Smooth muscle cell (in vitro differentiated cells): Measurements from ENCODE around the gene C7. TPM values are rescaled to one million over a fixed set of nuclear protein-coding genes. Genes with fewer than 3 reads are reported as not detected.

Experiments
- DNase-seq: peaks from one replicate; lab custom pipeline; 2025; ENCODE audit not compliant: unreplicated experiment; lab: John Stamatoyannopoulos, UW
- H2AFZ ChIP-seq: fragments of 200-600 bp; sonication (generic); 2 replicates; pipeline ENCODE4 v1.6.0; 2016; ENCODE audit warnings: antibody characterized with exemption, low read depth, mild to moderate bottlenecking
- H3F3A ChIP-seq: fragments of 200-600 bp; sonication (generic); 2 replicates; pipeline ENCODE4 v1.6.0; 2017; ENCODE audit warnings: antibody characterized with exemption, low read depth
- H3K27ac ChIP-seq: fragments of 200-600 bp; sonication (generic); 2 replicates; pipeline ENCODE4 v1.5.1; 2016; ENCODE audit warnings: low read depth, mild to moderate bottlenecking
- H3K27me3 ChIP-seq: fragments of 200-600 bp; sonication (generic); 2 replicates; pipeline ENCODE4 v1.6.1; 2016; ENCODE audit warnings: low read depth, mild to moderate bottlenecking
- H3K36me3 ChIP-seq: fragments of 200-600 bp; sonication (generic); 2 replicates; pipeline ENCODE4 v1.5.1; 2016; ENCODE audit warnings: low read depth
- H3K4me1 ChIP-seq: fragments of 200-600 bp; sonication (generic); 2 replicates; pipeline ENCODE4 v1.5.1; 2016; ENCODE audit warnings: low read depth
- H3K4me2 ChIP-seq: fragments of 200-600 bp; sonication (generic); 2 replicates; pipeline ENCODE4 v1.6.0; 2016; ENCODE audit warnings: mild to moderate bottlenecking
- H3K4me3 ChIP-seq: fragments of 200-600 bp; sonication (generic); 2 replicates; pipeline ENCODE4 v1.5.1; 2016; ENCODE audit warnings: mild to moderate bottlenecking
- H3K79me2 ChIP-seq: fragments of 200-600 bp; sonication (generic); 2 replicates; pipeline ENCODE4 v1.6.0; 2016; ENCODE audit warnings: low read depth, mild to moderate bottlenecking
- H3K9ac ChIP-seq: fragments of 200-600 bp; sonication (generic); 2 replicates; pipeline ENCODE4 v1.6.0; 2016; ENCODE audit warnings: low read depth
- H3K9me3 ChIP-seq: fragments of 200-600 bp; sonication (generic); replicated peaks from 2 replicates; pipeline ENCODE4 v1.5.1; 2016; ENCODE audit warnings: low read depth
- H4K20me1 ChIP-seq: fragments of 200-600 bp; sonication (generic); 2 replicates; pipeline ENCODE4 v1.6.0; 2016; ENCODE audit warnings: low read depth
- CTCF ChIP-seq: fragments of 200-600 bp; sonication (generic); IDR thresholded peaks from 2 replicates; pipeline ENCODE4 v1.5.1; 2017; ENCODE audit warnings: borderline replicate concordance, mild to moderate bottlenecking, antibody characterized with exemption; ENCODE audit not compliant: insufficient read depth, poor library complexity, severe bottlenecking
- WGBS: methylation state at CpG from one replicate; pipeline ENCODE4 v1.1.7; 2016; ENCODE audit warnings: low lambda C conversion rate; 5-methylcytosine and 5-hydroxymethylcytosine counted together
- polyA plus RNA-seq: library from polyadenylated mRNA; unstranded; fragments of >200 nt; fragmentation: Nextera tagmentation; extraction: Ambion mirVana; gene quantifications from 2 replicates; pipeline ENCODE4 v1.2.1, GENCODE V29; 2016
- total RNA-seq: library from RNA; depleted of rRNA; stranded (reverse); fragments of >200 nt; gene quantifications from 2 replicates; pipeline ENCODE4 v1.2.3, GENCODE V29; 2014

The C7 gene
- total and polyA plus RNA-seq, 2 experiments from 2014 or later, result 0.23 TPM; not detected in 1

- no peak for TF ChIP-seq CTCF
- H3K4me3 ChIP-seq, result no peak overlapping the region
- no peaks in the 10 kb centered on the region for H4K20me1 ChIP-seq
- no peak overlapping the region for H3K9ac ChIP-seq
- H3K4me2 ChIP-seq, result no peak overlapping the region
- H3K79me2 ChIP-seq, result no peaks in the 10 kb centered on the region
- 93% methylated on average over 4 of the region's 4 CpGs for WGBS
- no peak overlapping the region for H2AFZ ChIP-seq
- no peak overlapping the region for H3K27ac ChIP-seq
- no peak for DNase-seq
- no peaks in the 10 kb centered on the region for H3K9me3 ChIP-seq
- no peaks in the 10 kb centered on the region for H3F3A ChIP-seq
- H3K36me3 ChIP-seq, result no peaks in the 10 kb centered on the region
- H3K27me3 ChIP-seq, result no peaks in the 10 kb centered on the region
- H3K4me1 ChIP-seq, result no peaks in the 10 kb centered on the region
Measured at GRCh38 chr5:40962207-40962955, 53.1 kb downstream of the C7 start.

- 88% methylated on average over 2 of the region's 2 CpGs for WGBS
- no peak for TF ChIP-seq CTCF
- Histone ChIP-seq H3F3A (no peaks in the 10 kb centered on the region), H3K27me3 (no peaks in the 10 kb centered on the region), H3K4me3 (no peak overlapping the region), H3K27ac (no peak overlapping the region), H3K9ac (no peak overlapping the region), H2AFZ (no peak overlapping the region), H3K4me1 (peaks cover 6% of the 10 kb centered on the region), H3K9me3 (no peaks in the 10 kb centered on the region), H3K4me2 (no peak overlapping the region), H3K79me2 (no peaks in the 10 kb centered on the region), H4K20me1 (no peaks in the 10 kb centered on the region), H3K36me3 (no peaks in the 10 kb centered on the region)
- no peak for DNase-seq
Measured at GRCh38 chr5:40972434-40972833, 63.1 kb downstream of the C7 start.

- no peaks in the 10 kb centered on the region for H3K79me2 ChIP-seq
- H3K27ac ChIP-seq, result no peak overlapping the region
- WGBS, result 82% methylated on average over 3 of the region's 3 CpGs
- H3K4me2 ChIP-seq, result no peak overlapping the region
- H4K20me1 ChIP-seq, result no peaks in the 10 kb centered on the region
- no peaks in the 10 kb centered on the region for H3K9me3 ChIP-seq
- H3K4me1 ChIP-seq, result peaks cover 6% of the 10 kb centered on the region
- no peaks in the 10 kb centered on the region for H3K36me3 ChIP-seq
- DNase-seq, result no peak
- TF ChIP-seq CTCF, result no peak
- no peak overlapping the region for H2AFZ ChIP-seq
- no peaks in the 10 kb centered on the region for H3F3A ChIP-seq
- no peaks in the 10 kb centered on the region for H3K27me3 ChIP-seq
- H3K9ac ChIP-seq, result no peak overlapping the region
- H3K4me3 ChIP-seq, result no peak overlapping the region
Measured at GRCh38 chr5:40973364-40974004, 64.2 kb downstream of the C7 start.
